HT1080 (cell line): Measurements from ENCODE around the gene ATP8B4. TPM values are rescaled to one million over a fixed set of nuclear protein-coding genes. Genes with fewer than 3 reads are reported as not detected.
"Not testable (repeated sequence)": the region's sequence is repeated elsewhere in the genome, so short reads cannot be mapped to it uniquely, and the experiment has no call there.

Source experiments
- DNase-seq: peaks from one replicate; pipeline ENCODE4 v3.0.0-alpha.2; 2015; ENCODE audit warnings: low read depth
- total RNA-seq: library from RNA; depleted of rRNA; stranded (reverse); fragments of >200 nt; shearing (Covaris generic); gene quantifications from 2 replicates; pipeline ENCODE4 v1.2.3, GENCODE V29; 2014

Gene ATP8B4
- total RNA-seq, 1 experiment from 2014 or later, result 0.21 TPM

DNA sequence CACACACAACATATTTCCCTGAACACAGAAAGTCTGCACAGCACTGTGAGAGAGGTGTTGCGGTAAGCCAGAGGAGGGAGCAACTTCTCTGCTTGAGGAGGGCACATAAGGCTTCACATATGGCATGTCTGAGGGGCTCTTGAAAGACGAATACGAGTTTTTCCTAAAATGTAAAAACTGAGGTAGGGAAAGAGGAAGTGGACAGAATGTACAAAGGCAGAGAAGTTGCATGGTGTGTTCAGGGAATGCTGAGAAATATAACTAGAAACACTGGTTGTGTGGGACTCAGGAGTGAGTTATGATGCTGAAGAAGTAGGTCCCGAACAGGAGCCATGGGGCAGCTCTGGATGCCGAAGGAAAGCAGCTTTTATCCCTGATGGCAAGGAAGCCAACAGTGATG is 22.8 kb upstream of the ATP8B4 start:
- DNase-seq, result no peak

DNA sequence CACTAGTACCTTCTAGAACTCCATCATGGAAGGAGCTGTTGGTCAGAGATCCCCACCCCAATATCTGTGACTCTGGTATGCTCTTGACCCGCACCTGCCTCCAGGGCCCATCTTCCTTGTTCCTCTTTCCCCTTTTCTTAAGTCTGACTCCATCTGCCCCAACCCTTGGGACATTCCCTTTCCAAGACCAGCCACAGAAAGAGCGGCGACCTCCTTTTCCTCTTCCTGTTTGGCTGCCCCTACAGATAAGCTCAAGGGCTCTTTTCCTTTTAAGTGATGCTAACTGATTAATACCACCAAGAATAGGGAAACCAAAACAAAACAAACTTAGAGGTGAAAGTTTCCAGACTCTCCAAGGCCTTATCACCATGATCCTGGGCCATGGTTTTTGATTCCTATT is 21.9 kb upstream of the ATP8B4 start:
- DNase-seq, result no peak

DNA sequence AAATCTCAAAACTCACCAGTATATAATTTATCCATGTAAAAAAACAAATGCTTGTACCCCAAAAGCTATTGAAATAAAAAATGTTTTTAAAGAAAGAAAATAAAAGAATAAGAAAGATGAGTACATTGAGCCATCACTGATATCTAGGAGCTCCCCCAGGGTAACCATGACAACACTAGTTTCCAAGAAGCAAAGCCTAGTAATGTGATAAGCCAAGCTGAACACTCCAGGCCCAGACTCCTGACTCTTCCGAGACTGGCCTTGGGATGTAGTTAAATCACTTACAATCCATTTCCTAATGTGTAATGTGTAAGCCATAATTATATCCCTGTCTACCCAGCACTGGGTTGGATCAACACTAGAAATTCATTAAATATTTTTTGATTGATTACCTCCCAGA is 21.1 kb upstream of the ATP8B4 start:
- no peak for DNase-seq

DNA sequence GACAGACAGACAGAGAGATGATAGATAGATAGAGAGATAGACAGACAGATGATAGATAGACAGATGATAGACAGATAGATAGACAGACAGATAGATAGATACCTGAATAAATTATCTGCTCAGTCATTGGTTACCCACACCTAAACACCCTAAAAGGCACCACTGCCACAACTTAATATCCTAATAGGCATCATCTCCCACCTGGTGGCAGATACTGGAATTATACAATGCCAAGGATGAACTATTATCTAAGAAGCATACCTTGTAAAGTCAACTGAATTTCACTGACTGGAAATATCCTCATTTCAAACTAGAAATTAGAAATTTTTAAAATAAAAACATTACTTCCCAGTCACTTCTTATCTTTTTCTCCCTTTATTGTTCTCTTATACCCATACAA is 19.4 kb upstream of the ATP8B4 start:
- DNase-seq, result no peak

DNA sequence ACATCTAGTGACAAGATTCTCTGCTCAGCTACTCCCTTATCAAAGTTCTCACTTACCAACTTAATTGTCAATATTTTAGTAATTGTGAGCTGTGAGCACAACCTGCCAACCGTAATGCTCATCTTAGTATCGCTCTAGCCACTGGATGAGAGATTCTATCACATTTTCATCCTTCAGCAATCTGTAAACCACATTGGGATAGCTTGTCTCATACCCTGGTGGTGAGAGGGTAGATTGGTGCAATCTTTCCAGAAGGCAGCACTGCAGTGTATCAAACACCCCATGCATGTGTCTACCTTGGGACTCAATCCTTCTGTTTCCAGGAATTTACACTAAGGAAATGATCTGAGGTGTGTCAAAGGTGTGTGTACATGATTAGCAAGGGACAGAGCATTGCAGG is 18.9 kb upstream of the ATP8B4 start:
- DNase-seq, result no peak

DNA sequence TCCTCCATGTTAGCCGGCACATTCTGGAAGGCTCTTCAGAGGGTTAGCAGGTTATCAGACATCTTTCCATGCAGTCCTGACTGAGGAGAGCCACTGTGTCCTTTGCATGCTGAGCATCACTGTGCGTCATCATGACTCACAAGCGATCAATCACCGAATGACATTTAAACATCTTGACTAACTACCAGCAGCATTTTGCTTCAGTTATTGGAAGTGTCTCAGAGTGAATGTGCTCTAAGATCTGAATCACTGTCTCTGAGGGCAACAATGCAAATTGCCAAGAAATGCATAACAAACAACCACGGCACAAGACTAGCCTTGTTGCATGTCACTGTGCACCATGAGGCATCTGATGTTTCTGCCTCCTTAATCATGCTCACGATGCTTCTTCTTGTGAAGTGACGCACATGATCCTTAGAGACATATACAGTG is 18.3 kb upstream of the ATP8B4 start:
- DNase-seq, result peak; percentile 94

DNA sequence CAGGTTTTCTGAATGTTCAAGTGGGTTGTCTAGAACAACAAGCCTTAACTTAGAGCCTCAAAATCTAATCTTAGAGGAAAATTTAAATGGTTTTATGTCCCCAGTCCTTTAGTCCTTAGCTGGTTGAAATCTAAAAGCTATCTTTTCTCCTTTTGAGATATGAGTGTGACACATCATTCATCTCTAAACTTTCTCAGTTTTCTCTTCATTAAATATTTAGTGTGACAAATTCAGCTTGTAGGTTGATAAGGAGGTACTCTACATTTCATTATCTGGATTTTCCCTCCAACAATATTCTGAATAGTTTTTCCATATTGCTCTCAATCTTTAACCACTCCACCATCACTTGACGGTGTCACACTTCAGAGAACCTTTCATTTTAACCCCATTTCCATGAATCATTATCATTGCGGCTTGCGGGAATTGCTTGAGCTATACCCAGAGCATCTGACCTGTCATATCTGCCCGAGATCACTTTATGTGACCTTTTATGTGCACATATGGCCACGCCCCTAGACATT is 16.1 kb upstream of the ATP8B4 start:
- DNase-seq, result peak; percentile 39

DNA sequence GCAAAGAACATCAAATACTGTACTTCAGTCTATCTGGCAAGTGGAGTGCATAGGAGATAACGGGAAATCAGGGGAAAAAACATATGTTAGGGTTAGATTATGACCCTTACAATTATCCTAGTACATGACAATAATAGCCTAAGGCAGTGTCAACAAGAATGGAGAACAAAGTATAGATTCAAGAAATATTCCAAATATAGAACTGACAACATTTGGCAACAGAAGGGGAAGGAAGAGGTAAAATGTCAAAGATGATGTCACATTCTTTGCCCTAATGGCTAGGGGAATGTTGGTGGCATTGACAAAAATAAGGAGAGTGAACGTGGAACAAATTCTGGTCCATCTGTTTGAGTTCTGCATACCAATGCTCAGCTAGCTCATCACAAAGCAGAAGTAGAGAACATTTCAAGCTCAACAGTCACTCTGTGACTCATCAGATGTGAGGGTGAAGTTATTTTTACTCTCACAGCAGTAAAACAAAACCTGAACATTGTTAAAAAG is 15.5 kb upstream of the ATP8B4 start:
- DNase-seq, result peak; percentile 77

DNA sequence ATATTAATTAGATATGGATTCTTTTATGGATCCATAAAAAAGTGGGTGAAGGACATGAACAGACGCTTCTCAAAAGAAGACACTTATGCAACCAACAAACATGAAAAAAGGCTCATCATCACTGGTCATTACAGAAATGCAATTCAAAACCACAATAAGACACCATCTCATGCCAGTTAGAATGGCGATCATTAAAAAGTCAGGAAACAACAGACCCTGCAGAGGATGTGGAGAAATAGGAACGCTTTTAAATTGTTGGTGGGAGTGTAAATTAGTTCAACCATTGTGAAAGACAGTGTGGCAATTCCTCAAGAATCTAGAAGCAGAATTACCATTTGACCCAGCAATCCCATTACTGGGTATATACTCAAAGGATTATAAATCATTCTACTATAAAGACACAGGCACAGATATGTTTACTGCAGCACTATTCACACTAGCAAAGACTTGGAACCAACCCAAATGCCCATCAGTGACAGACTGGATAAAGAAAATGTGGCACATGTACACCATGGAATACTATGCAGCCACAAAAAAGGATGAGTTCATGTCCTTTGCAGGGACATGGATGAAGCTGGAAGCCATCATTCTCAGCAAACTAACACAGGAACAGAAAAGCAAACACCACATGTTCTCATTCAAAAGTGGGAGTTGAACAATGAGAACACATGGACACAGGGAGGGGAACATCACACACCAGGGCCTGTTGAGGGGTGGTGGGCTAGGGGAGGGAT is 13.4 kb upstream of the ATP8B4 start:
- not testable (repeated sequence) for DNase-seq

DNA sequence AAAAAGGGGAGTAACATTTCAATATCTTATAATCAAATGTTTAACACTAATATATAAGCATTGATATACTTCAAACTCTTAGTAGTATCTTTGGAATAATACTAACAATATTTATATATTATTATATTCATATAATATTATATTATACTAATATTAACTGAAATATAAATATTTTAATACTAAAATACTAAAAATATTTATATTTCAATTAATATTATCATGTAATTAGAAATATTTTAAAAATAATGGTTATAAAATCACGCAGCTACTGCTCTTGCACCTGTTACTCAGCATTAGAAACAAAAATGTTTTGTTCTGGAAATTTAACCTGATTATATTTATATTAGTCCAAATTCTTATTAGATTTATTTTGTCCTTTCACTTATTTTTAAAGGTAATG is 12.6 kb upstream of the ATP8B4 start:
- DNase-seq, result no peak

DNA sequence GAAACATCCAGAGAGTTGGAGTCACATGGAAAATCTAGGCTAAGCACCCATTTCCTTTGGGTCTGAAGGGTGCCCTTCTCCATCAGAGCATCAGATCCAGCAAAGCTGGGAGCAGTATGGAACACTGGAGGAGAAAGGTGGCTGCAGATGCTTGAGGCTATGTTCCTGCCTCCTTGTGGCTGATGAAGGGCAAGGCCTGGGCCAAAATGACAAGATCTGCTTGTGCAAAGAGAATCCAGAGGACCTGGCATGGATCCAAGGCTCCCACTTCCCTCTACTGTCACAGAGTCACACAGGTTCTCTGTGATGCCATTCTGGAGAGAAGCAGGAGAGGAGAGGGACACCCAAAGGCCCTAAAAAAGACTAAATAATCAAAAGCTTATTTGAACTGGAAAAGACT is 9.2 kb upstream of the ATP8B4 start:
- no peak for DNase-seq

DNA sequence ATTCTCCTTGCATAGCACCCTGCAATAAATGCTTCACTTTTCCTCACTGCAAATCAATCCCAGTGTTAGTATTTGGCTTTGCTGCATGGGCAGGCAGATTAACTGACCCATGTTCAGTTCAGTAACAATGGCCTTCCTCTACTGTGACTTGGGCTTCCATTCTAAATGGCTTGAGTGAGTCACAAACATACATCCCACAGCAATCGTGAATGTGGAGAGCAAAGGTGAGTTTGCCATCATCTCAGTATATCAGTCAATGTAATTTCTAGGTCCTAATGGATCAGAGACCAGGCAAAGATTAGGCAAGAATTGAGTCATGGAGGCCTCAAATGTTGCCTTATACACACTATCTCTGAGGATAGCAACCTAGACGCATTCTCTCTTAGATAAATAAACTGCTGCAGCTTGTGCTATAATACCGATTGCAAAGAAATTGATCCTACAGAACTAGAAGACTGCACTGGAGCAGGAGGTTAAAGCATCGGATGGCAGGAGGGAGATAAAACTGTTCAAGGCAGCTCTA is 8.3 kb upstream of the ATP8B4 start:
- no peak for DNase-seq

DNA sequence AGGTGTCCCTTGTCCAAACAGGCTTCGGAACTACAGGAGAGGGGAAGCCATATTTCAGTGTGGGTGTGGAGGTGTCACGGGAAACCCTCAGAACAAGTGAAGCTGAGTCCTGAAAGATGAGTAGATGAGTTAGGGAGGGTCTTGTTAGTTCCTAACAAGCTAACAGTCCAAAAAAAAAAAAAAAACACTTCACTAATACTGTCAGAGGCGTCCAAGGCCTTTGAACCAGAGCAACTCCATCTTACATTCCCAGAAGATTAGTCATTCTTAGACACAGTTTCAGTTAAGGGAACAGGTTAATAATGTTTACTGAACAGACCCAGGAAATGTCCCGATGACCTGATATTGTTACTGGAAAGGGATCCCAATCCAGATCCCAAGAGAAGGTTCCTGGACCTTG is 7.0 kb upstream of the ATP8B4 start:
- DNase-seq, result peak; percentile 23

DNA sequence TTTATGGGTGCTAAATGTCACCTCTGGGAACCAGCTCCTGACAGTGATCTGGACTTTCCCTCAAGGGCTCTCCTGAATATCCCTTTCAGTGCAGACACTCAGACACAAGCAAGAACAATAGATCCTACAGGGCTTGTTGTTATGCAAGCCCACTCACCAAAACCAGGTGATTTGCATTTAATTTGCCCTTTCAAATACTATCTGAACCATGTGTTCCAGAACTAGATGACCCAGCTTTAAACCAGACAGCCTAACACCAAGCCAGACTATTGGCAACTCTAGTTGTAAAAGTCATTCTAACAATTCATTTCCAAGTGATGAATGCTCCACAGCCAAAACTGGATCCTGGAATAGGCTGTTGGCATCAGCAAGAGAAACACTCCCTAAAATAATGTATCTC is 5.6 kb upstream of the ATP8B4 start:
- DNase-seq, result no peak

DNA sequence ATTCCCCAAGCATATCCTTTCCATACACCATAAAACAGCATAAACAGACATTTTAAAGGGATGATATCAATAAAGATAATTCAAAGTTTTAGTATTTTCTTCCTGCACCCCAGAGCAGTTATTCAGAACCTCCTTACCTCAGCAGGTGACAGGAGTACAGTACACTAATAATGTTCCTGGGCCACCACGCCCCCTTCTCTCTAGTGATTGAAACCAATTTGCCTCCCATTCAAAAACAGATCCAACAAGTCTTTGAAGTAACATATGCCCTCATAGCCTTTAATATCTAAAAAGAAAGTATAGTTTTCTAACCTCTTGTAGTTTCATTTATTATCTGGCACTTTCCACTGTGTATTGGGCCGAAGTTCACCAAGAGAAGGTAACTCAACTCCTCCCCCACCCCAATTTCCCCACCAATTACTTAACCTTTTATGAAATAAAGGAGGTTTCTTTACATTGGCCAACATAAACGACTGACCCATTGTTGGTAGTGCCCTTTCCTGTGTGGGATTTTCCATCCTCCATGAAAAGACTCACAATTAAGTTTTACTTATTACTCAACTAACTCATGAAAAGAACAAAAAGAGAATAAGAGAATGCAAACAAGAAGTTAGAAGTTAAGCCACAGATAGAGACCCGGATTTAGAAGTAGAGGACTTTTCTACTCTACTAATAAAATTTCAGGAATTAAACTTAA is 5.0 kb upstream of the ATP8B4 start:
- DNase-seq, result no peak

DNA sequence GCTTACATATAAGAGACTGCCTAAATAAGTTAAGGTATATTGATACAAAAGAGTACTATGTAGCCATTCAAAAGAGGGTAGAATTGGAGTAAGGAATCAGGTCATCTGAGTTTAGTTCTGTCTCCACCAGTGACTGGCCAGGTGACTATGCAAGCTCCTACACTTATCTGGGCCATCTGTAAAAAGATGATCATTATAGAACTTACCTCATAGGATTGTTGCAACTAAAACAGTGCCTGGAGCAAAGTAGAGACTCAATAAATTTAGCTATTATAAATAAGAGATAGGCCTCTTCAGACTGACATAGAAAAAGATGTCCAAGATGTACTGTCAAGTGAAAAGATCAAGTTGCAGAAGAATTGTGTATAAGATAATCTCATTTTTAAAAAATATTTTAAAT is 1.7 kb upstream of the ATP8B4 start:
- DNase-seq, result no peak

DNA sequence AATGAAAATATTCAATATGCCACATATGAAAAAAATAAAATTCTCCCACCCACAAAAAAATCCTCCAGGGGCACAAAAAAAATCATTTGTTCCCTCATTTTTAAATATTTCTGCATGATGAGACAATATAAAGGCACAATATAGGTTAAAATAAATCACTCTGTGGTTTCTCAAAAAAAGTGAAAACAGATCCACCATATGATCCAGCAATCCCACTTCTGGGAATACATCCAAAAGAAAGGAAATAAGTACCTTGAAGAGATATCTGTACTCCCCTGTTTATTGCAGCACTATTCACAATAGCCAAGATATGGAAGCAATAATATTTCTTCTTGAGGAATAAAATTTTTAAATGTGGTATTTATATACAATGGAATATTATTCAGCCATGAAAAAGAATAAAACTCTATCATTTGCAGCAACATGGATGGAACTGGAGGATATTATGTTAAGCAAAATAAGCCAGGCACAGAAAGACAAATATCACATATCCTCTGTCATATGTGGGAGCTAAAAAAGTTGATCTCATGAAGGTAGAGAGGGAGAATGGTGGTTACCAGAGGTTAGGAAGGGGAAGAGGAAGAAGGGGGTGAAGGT is 1.5 kb downstream of the ATP8B4 start:
- DNase-seq, result no peak

DNA sequence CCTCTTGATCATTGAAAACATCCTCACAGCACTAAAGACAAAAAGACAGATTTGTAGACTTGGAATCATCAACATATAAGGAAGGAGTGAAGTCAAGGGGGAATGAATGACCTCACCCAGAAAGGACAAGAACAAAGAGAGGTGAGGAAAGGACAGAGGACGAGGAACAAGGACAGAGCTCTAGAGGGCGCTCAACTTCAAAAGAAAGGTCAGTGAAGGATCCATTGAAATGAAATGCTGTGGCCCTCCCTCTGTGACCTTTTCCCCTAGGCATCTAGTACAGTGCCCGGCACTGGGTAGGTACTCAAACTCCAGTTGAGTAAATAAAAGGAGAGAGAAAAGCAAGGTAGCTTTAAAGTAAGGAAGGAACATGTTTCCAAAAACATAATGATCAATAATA is 2.6 kb downstream of the ATP8B4 start:
- peak; percentile 48 for DNase-seq

DNA sequence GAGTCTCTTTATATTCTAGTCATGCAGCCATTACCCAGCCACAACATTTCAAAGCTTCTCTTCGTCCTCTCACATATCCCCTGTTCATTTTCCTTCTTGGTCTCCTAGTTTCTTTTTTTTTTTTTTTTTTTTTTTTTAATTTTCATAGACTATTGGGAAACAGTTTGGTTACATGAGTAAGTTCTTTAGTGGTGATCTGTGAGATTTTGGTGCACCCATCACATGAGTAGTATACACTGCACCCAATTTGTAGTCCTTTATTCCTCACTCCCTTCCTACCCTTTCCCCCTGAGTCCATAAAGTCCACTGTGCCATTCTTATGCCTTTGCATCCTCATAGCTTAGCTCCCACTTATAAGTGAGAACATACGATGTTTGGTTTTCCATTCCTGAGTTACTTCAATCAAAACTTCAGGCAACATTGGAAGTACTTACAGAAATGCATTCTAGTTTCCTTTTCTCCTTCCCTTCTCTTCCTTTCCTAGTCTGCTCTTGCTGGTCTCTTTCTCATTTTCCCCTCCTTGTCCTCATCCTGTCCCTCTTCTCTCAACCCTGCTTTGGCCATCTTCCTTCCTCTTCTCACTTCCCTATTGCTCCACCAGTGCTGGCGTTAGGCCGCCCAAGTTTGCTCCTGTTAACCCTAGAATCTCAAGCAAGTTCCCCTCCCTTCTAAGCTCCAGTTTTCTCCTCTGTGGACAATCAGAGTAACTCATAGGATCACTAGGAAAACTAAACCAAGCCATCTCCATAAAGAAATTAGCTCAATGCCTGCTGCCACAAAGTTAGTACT is 4.8 kb downstream of the ATP8B4 start:
- no peak for DNase-seq

DNA sequence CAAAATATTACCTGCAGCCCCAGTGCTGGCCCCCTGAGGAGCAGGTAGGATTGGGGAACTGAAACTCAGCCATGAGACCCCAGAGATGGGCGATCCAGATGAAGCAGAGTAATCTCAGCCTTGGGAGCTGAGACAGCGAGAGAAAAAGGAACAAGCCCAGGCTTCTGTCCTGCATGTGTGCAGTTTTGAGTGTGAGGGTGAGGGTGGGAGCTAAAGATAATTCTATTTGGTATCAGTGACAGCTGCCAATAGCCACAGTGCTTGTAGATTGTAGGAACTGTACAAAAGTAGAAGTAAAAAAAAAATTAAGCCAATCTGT is 5.9 kb downstream of the ATP8B4 start:
- no peak for DNase-seq

DNA sequence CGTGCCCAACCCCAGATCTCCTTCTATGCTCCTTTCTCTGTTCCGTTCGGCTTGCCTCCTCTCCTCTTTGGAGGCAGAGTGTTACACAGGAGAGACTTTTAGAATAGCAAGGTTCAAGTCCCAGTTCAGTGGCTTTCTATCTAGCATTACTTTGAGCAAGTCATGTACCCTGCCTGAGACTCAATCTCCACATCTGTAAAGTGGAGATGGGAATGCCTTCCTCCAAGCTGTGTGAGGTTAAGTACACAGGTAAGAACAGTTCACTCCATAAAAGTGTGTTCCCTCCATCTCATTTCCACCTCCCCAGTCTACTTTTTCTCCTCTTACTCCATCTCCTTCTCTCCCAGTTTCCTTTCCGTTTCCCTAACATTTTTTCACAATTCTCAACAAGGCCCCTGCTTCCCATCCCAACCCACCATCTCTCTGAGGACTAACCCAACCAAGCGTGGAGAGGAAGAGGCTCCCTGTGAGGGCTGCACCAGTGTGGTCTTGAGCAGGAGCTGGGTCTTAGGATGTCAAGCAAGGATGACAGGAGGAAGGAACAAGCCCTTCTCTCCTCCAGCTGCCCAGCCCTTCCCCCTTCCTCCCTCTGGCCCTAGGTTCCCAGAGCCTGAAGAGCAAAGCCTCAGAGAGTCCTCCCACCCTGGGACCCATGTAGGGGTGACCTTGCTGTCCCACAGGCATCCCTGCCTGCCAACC is 6.4 kb downstream of the ATP8B4 start:
- DNase-seq, result no peak
